ENCODE data around the gene TP53I11. TPM values are rescaled to one million over a fixed set of nuclear protein-coding genes. Genes with fewer than 3 reads are reported as not detected.
A peak's percentile ranks its signal among the peaks of the same experiment; 100 is the strongest.

TP53I11 gene
- total and polyA plus RNA-seq, 12 donors = 22.8 to 89.4 (median 32.7) TPM

DNA sequence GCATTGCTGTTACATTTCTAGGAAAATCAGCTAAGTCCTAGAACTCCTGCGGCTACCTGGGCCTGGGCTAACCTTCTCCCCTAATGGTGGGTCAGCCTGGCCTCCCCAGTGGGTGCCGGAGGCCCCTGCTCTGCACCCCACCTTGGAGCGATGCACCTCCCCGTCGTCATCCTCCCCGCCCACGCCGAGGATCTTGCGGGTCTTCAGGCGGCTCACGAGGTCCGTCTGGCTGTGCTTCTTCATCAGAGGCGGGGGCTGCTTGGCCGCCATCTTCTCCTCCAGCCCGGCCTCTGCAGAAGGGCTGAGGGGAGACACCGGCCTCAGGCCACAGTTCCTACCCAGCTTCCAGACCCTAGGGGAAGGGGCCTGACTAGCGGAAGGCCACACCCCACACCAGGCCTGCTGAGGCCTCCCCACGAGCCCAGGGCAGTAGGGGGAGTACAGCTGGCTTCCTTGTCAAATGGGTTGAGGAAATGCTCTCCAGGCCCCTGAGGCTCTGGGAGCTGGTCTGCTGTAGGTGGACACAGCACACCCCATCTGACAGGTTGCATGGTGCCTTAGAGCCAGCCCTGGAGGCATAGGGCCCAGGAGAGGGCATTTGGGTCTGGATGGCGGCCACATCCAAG is 12.5 kb downstream of the TP53I11 start:
- ATAC-seq (no peak), DNase-seq (no peak)
- 77 to 82% methylated on average over 19 of the region's 19 CpGs for WGBS, 2 donors
- no peaks in the 10 kb centered on the region for H3K27me3 ChIP-seq
- no peak overlapping the region for H3K4me3 ChIP-seq
- intact Hi-C loops (cut with DNase I) = loop anchor here in 8 of 10 donors (2.0 to 10.0 kb wide), 5 partner anchors 167 to 397 kb away; no protein-coding TSS in a partner anchor
- peaks cover 0 to 60% (median 0%) of the 10 kb centered on the region in 9 donors for H3K36me3 ChIP-seq
- H3K27ac ChIP-seq = peak overlapping the region in 2 of 10 donors; percentile 70 to 71
- H3K4me1 ChIP-seq = peaks cover 22 to 63% (median 42%) of the 10 kb centered on the region in 9 donors
- TF ChIP-seq, protein P1, sequence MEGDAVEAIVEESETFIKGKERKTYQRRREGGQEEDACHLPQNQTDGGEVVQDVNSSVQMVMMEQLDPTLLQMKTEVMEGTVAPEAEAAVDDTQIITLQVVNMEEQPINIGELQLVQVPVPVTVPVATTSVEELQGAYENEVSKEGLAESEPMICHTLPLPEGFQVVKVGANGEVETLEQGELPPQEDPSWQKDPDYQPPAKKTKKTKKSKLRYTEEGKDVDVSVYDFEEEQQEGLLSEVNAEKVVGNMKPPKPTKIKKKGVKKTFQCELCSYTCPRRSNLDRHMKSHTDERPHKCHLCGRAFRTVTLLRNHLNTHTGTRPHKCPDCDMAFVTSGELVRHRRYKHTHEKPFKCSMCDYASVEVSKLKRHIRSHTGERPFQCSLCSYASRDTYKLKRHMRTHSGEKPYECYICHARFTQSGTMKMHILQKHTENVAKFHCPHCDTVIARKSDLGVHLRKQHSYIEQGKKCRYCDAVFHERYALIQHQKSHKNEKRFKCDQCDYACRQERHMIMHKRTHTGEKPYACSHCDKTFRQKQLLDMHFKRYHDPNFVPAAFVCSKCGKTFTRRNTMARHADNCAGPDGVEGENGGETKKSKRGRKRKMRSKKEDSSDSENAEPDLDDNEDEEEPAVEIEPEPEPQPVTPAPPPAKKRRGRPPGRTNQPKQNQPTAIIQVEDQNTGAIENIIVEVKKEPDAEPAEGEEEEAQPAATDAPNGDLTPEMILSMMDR (IDR thresholded peaks at IDR 0.05) = no peak
- H3K9me3 ChIP-seq = no peaks in the 10 kb centered on the region

DNA sequence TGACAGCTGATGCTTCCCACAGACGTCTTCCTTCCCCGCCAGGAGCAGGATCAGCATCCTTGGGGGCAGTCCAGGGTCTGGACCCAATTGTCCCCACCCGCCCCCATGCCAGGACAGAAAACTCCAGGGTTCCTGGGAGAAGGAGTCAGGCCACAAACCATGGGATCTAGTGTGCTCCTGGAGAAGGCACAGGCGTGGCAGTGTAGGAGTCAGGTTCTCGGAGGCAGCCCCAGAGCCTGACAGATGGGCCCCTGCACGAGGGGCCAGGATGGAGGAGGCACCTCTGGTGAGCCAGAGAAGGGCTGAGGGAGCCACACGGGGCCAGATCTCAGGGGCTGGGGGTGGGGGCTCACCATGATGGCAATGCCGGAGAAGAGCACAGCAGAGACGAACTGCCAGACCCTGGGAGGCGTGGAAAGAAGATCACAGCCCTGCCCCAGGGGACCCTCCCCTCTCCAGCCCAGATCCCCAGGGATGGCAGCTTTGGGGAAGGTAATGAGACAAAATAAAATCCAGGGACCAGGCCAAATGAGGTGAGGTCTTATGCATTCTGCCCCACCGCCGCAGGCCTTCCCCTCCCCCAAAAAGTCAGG is 13.6 kb downstream of the TP53I11 start:
- Histone ChIP-seq H3K4me1 (peaks cover 22 to 55% (median 35%) of the 10 kb centered on the region in 9 donors), H3K9me3 (no peaks in the 10 kb centered on the region), H3K36me3 (peaks cover 0 to 61% (median 0%) of the 10 kb centered on the region in 9 donors), H3K27ac (no peak overlapping the region), H3K4me3 (no peak overlapping the region), H3K27me3 (no peaks in the 10 kb centered on the region)
- TF ChIP-seq, protein P1 (IDR thresholded peaks at IDR 0.05) = no peak
- DNase-seq = no peak
- intact Hi-C loops (cut with DNase I) = loop anchor here (1.0 to 10.0 kb wide), 8 partner anchors 166 to 398 kb away; no protein-coding TSS in a partner anchor
- 82 to 84% methylated on average over 11 to 12 of the region's 12 CpGs for WGBS, 2 donors
- ATAC-seq = no peak

DNA sequence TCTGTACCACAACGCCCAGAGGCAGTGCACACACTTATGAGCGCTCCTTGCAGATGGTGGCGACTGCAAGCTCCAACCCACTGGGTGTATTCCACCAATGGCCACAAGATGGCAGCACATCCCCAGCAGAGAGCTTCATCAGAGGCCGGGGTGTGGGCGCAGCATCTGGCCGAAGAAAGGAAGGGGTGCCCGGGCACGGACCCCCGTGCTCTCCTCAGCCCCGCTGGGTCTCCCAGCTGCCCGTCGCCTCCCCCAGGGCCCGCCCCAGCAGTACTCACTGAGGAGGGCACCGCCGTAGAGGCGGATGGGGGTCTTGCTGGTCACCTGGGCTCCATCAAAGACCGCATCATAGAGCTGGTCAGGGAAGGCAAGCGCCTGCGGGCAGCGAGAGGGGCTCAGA is 14.2 kb downstream of the TP53I11 start:
- Histone ChIP-seq H3K4me1 (peaks cover 20 to 52% (median 34%) of the 10 kb centered on the region in 9 donors), H3K36me3 (peaks cover 0 to 61% (median 0%) of the 10 kb centered on the region in 9 donors), H3K27ac (no peak overlapping the region), H3K9me3 (no peaks in the 10 kb centered on the region), H3K27me3 (no peaks in the 10 kb centered on the region), H3K4me3 (no peak overlapping the region)
- TF ChIP-seq, protein P1 (IDR thresholded peaks at IDR 0.05) = peak in 8 of 9 donors; percentile 92 to 97 (median 95)
- WGBS, 2 donors = 30% methylated on average over 20 of the region's 20 CpGs
- intact Hi-C loops (cut with DNase I) = loop anchor here (1.0 to 10.0 kb wide), 8 partner anchors 166 to 398 kb away; no protein-coding TSS in a partner anchor
- DNase-seq (peak; percentile 79 to 82), ATAC-seq (peak; percentile 16 to 67 (median 56))

DNA sequence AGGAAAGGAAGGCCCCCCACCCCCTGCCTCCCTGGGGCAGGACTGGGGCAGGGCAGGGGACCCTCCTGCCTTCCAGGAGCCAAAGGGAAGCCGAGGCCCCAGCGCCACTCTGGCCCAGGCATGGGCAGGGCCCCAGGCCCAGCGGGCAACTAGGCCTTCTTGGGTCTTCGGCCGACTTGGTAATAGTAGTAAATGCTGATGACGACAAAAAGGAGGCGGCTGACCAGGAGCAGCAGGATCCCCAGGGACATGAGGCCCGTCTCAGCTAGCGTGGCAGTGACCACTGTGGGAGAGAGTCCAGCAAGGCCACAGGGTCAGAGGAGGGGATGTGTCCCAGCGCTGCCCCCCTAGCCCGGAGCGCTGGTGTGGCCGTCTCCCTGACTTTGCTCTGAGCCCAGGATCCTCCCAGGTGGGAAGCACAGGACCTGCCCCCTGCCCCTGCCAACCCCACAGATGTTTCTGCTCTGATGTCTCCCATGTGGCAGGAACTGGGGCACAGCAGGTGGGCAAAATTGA is 15.9 kb downstream of the TP53I11 start:
- DNase-seq (no peak), ATAC-seq (peak in 1 of 8 donors; percentile 7)
- H3K36me3 ChIP-seq = peaks cover 0 to 63% (median under 1%) of the 10 kb centered on the region in 9 donors
- H3K4me3 ChIP-seq = no peak overlapping the region
- H3K9me3 ChIP-seq = no peaks in the 10 kb centered on the region
- intact Hi-C loops (cut with DNase I) = loop anchor here in 9 of 10 donors (1.0 to 10.0 kb wide), 5 partner anchors 168 to 400 kb away; no protein-coding TSS in a partner anchor
- TF ChIP-seq, protein P1 (IDR thresholded peaks at IDR 0.05) = no peak
- 82 to 96% methylated on average over 13 of the region's 13 CpGs for WGBS, 2 donors
- no peaks in the 10 kb centered on the region for H3K27me3 ChIP-seq
- H3K4me1 ChIP-seq = peaks cover 10 to 36% (median 18%) of the 10 kb centered on the region in 9 donors
- no peak overlapping the region for H3K27ac ChIP-seq
